ENCODE results near the gene PSME4. TPM values are rescaled to one million over a fixed set of nuclear protein-coding genes. Genes with fewer than 3 reads are reported as not detected.

The PSME4 gene
- total RNA-seq, 2 experiments from 2014 or later: 51.7 to 54.4 TPM

GRCh38 chr2:53880756-53881155 lies 90.0 kb downstream of the PSME4 start:
- Mint-ChIP-seq H3K36me3 (ENCODE audit: low read depth) (peaks cover 34% of the 10 kb centered on the region), H3K4me1 (ENCODE audit: low read depth) (peaks cover 20% of the 10 kb centered on the region), H3K27ac (peak overlapping the region; percentile 12), H3K27me3 (no peaks in the 10 kb centered on the region), H3K9me3 (no peaks in the 10 kb centered on the region), H3K4me3 (no peak overlapping the region)
- TF ChIP-seq CTCF (IDR thresholded peaks at IDR 0.05): no peak
- intact Hi-C loops (cut with micrococcal nuclease): no loop called here
- ATAC-seq: no peak
- POLR2A ChIA-PET: no interaction called here
- CTCF ChIA-PET: no interaction called here
- DNase-seq: no peak

- no peak for TF ChIP-seq CTCF (IDR thresholded peaks at IDR 0.05)
- peaks cover 25% of the 10 kb centered on the region for H3K36me3 Mint-ChIP-seq (ENCODE audit: low read depth)
- DNase-seq: no peak
- H3K4me1 Mint-ChIP-seq (ENCODE audit: low read depth): peaks cover 2% of the 10 kb centered on the region
- no peak overlapping the region for H3K27ac Mint-ChIP-seq
- intact Hi-C loops (cut with micrococcal nuclease): no loop called here
- CTCF ChIA-PET: no interaction called here
- POLR2A ChIA-PET: no interaction called here
- no peaks in the 10 kb centered on the region for H3K27me3 Mint-ChIP-seq
- no peak for ATAC-seq
- H3K4me3 Mint-ChIP-seq: no peak overlapping the region
- no peaks in the 10 kb centered on the region for H3K9me3 Mint-ChIP-seq
Measured at GRCh38 chr2:53877556-53877955, 93.2 kb downstream of the PSME4 start.

- DNase-seq (no peak), ATAC-seq (no peak)
- intact Hi-C loops (cut with micrococcal nuclease): no loop called here
- Mint-ChIP-seq H3K4me3 (no peak overlapping the region), H3K4me1 (ENCODE audit: low read depth) (peaks cover 2% of the 10 kb centered on the region), H3K36me3 (ENCODE audit: low read depth) (peaks cover 21% of the 10 kb centered on the region), H3K27ac (no peak overlapping the region), H3K9me3 (no peaks in the 10 kb centered on the region), H3K27me3 (no peaks in the 10 kb centered on the region)
- CTCF ChIA-PET: no interaction called here
- TF ChIP-seq CTCF (IDR thresholded peaks at IDR 0.05): no peak
- POLR2A ChIA-PET: no interaction called here
Measured at GRCh38 chr2:53877112-53877511, 93.7 kb downstream of the PSME4 start.

- ChIA-PET CTCF (no interaction called here), POLR2A (no interaction called here)
- Mint-ChIP-seq H3K27me3 (no peaks in the 10 kb centered on the region), H3K9me3 (no peaks in the 10 kb centered on the region), H3K27ac (no peak overlapping the region), H3K4me3 (no peak overlapping the region), H3K36me3 (ENCODE audit: low read depth) (peaks cover 18% of the 10 kb centered on the region), H3K4me1 (ENCODE audit: low read depth) (no peaks in the 10 kb centered on the region)
- DNase-seq (no peak), ATAC-seq (no peak)
- TF ChIP-seq CTCF (IDR thresholded peaks at IDR 0.05): no peak
- intact Hi-C loops (cut with micrococcal nuclease): no loop called here
Measured at GRCh38 chr2:53874401-53874950, 96.3 kb downstream of the PSME4 start.

- H3K4me3 Mint-ChIP-seq: no peak overlapping the region
- TF ChIP-seq CTCF (IDR thresholded peaks at IDR 0.05): no peak
- H3K36me3 Mint-ChIP-seq (ENCODE audit: low read depth): peaks cover 20% of the 10 kb centered on the region
- ATAC-seq (no peak), DNase-seq (no peak)
- peaks cover under 1% of the 10 kb centered on the region for H3K4me1 Mint-ChIP-seq (ENCODE audit: low read depth)
- POLR2A ChIA-PET: no interaction called here
- intact Hi-C loops (cut with micrococcal nuclease): no loop called here
- CTCF ChIA-PET: no interaction called here
- no peaks in the 10 kb centered on the region for H3K9me3 Mint-ChIP-seq
- no peak overlapping the region for H3K27ac Mint-ChIP-seq
- no peaks in the 10 kb centered on the region for H3K27me3 Mint-ChIP-seq
Measured at GRCh38 chr2:53867773-53868172, 103.0 kb downstream of the PSME4 start.
